Urothelium cell line (cell line): Measurements from ENCODE around the gene ITPK1.
"Not testable (repeated sequence)": the region's sequence is repeated elsewhere in the genome, so short reads cannot be mapped to it uniquely, and the experiment has no call there.

Experiments
- DNase-seq: peaks from one replicate; pipeline ENCODE4 v3.0.0; 2011; ENCODE audit warnings: low spot score, mixed read lengths
- FAIRE-seq: peaks from 2 replicates; lab custom pipeline; 2011; peaks lifted over from hg19 to GRCh38; lab: Jason Lieb, UNC

Gene ITPK1

DNA sequence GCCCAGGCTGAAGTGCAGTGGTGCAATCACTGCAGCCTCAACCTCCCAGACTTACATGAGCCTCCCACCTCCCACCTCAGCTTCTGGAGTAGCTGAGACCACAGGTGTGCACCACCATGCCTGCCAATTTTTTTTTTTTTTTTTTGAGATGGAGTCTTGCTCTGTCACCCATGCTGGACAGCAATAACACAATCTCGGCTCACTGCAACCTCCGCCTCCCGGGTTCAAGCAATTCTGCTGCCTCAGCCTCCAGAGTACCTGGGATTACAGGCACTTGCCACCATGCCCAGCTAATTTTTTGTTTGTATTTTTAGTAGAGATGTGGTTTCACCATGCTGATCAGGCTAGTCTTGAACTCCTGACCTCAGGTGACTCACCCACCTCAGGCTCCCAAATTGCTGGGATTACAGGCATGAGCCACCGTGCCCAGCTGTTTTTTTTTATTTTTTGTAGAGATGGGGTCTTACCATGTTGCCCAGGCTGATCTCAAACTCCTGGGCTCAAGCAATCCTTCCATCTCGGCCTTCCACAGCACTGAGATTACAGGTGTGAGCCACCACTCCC is 15.6 kb upstream of the ITPK1 start:
- DNase-seq, FAIRE-seq: not testable (repeated sequence)

GRCh38 chr14:93128725-93129459 is 13.2 kb upstream of the ITPK1 start:
- DNase-seq = no peak
- no peak for FAIRE-seq

DNA sequence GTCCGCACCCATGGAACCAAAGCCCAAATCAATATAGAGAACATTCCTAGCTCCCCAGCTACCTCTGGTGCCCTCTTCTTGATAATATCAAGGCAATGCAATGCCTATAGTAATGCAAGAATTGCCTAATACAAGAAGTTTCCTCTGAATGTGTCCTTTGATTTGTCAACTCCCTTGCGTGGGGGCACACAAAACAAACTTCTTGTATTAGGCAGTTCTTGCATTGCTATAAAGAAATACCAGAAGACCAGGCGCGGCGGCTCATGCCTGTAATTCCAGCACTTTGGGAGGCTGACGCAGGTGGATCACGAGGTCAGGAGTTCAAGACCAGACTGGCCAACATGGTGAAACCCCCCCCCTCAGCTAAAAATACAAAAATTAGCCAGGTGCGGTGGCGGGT is 10.4 kb upstream of the ITPK1 start:
- DNase-seq (no peak), FAIRE-seq (no peak)

DNA sequence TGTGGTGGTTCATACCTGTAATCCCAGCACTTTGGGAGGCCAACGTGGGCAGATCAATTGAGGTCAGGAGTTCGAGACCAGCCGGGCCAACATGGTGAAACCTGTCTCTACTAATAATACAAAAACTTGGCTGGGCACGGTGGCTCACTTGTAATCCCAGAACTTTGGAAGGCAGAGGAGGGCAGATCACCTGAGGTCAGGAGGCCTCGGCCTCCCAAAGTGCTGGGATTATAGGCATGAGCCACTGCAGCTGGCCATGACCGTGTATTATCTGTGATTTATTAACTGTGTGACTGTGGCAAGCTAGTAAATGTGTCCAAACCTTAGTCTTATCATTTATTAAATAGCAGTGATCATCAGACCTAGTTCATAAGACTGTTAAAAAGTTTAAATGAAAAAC is 7.1 kb upstream of the ITPK1 start:
- no peak for FAIRE-seq
- no peak for DNase-seq

DNA sequence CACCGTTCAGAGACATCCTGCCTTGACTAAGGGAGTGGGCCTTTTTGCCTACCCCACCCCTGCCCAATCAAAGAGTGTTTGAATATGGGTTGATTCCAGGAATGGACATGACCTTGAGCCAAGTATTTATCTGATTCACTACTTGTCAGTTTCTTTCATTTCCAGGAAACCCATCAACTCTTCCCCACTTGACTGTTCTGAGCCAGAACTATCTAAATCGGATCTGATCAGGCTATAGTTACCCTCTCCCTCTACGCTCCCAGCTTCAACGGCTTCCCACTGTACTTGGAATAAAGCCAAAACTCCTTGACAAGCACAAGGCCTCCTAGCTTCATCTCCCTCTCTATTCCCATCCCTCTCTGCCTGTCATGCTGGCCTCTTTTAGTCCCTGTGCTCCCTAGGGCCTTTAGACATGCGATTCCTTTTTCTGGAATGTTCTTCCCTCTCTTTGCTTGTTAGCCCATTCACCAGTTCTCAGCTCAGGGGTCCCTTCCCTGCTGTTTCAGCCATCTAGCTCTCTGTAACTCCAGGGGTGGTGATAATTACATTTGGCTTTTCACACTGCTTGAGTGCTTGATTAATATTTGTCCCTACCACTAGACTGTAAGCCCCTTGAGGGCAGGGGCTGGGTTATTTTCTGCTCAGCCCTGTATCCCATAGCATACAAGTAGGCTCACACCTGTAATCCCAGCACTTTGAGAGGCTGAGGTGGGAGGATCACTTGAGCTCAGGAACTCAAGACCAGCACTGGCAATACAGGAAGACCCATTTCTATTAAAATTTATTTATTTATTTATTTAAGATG is 5.5 kb upstream of the ITPK1 start:
- no peak for FAIRE-seq
- no peak for DNase-seq

DNA sequence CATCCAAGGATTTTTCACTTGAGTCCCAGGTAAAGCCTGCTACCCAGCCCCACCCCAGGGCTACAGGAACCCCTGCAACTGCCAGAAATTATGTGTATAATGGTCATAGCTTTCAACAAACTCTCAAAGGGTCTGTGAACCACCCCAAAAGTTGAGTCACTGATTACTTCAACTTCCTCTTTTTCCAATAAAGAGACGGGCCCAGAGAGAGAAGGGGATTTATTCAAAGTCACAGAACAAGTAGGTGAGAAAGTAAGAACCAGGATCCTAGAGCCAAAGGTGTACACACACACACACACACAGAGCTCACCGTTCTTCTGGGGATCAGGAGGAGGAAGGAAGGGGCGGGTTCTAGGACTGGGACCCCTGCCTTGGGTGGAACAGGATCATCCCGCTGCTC is 4.8 kb upstream of the ITPK1 start:
- FAIRE-seq (no peak), DNase-seq (no peak)

GRCh38 chr14:93116676-93117200 is 1.0 kb upstream of the ITPK1 start:
- FAIRE-seq (no peak), DNase-seq (no peak)

DNA sequence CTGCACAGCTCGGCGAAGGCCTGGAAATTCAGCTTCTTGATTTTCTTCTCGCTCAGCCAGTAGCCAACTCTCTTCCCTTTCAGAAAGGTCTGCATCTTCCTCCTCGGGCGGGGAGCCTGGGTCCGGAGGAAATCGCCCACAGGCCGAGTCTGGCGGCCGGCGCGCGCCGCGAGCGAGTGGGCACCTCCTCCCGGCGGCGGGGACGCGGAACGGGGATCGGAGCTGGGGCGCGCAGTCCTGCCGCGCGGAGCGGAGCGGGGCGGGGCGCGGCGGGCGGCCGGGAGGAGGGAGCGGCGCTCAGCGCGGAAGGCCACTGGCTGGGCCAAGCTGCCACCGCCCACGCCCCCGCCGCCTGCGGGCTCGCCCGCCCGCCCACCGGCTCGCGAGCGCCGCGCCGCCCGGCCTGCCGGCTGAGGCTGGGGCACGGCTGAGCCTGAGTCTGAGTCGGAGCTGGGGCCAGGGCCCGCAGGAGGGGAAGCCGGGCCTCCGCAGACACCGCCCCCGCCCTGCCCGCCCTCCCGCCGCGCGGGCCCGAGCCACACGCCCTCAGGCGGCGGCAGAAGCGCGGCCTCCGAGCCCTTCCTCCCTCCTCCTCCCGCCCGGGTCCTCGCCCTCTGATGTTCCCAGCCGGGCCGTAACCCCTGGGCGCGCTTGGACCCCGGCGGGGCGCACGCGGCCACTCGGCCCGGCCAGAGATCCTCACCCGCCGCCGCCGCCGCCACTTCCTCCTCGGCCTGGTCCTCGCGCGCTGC is 480 bp downstream of the ITPK1 start:
- DNase-seq (peak; percentile 86), FAIRE-seq (no peak)

DNA sequence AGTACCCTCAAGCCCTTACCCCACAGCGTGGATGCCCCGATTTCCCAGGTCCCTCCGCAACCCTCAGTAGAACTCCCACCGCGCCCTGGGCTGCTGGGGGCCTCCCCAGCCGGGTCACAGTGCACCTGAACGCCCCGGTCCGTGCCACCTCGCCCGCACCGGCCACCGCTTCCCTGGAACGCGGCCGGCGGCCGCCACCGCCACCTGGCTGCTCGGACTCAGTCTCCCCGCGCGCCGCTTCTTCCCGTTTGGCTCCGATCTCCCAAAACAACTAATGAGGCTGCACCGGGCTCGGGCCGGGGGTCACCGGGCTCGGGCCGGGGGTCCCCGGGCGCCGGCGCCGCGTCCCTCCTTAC is 1.0 kb downstream of the ITPK1 start:
- FAIRE-seq (no peak), DNase-seq (no peak)

GRCh38 chr14:93114068-93114710 is 1.5 kb downstream of the ITPK1 start:
- no peak for FAIRE-seq
- no peak for DNase-seq

DNA sequence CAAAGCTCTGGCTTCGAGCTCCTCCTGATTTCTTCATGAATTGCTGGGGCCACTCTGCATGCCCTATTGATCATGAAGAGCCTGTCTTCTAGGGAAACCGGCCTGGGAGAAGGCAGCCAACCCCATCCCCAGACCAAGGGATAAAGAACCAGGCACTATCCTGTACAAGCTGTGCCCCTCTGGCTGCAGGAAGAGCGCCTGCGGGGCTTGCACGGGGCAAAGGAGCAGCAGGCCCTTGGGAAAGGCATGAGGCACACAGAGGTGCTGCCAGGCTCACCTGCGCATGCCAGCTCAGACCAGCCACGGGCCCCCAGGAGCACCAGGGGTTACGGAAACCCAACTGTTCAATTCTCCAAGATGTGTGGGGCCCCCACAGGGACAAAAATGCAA is 2.1 kb downstream of the ITPK1 start:
- FAIRE-seq (no peak), DNase-seq (no peak)

- peak; percentile 50 for DNase-seq
- no peak for FAIRE-seq
Measured at GRCh38 chr14:93112891-93113677, 2.6 kb downstream of the ITPK1 start.

- not testable (repeated sequence) for DNase-seq, FAIRE-seq
Measured at GRCh38 chr14:93111541-93111940, 4.2 kb downstream of the ITPK1 start.

DNA sequence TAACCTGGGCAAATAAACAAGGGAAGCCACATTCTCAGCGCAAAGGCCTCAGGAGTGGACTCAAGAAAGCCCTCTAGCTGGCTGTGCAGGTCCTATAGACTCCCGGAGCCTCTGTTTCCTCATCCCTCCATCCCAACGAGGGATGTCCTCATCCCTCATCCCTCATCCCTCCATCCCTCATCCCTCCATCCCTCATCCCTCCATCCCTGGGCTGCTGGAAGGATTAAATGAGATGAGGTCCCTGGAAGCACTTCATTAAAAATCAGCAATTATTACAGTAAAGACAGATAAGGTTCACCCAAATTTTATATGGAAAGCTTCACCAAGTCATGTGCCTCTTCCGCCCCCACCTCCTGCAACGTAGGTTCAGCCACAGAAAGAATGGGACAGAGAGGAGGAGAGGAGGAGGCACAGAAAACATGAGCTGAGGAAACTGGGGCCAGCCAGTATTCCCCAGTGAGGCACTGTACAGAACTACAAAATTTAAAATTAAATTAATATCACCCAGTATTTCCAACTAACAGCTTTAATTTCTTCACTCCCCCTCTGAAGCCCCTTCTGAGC is 4.8 kb downstream of the ITPK1 start:
- no peak for DNase-seq
- FAIRE-seq = no peak

DNA sequence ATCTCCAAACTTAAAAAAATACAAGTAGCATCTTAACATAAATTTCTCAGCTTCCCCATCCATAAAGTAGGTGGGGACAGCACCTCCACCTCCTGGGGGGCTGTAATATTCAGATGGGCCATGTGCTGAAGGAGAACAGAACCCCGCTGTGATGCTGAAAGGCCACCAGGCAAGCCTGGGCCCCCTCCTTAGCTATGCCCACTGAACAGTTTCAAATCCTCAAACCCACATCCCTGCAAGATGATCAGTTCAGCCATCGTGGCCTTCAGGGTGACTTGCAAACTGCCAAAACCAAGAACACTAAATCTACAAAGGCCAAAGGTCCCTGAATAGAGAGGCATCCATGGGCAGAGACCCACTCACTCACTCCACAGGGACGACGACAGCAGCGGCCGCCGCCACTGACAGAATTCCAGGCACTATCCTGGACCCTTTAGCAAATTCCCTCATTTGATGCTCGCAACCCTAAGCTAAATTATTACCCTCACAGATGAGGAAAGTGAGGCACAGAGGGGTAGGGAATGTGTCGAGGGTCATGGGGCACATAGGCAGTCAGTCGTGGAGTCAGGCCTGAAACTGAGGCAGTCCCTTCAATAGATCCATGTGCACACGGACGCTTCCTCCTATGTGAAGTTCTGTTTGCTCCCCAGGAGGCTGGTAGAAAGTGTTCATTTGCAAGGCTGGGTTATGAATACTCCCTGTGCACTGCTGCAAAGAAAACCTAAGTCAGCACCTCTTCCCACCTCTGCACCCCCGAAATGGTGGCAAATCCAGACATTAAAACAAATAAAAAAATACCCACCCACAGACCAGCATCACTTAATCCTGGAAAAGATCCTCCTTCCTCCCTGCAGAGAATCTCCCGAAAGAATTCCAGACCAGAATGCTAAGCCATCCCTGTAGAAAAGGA is 5.9 kb downstream of the ITPK1 start:
- DNase-seq = no peak

DNA sequence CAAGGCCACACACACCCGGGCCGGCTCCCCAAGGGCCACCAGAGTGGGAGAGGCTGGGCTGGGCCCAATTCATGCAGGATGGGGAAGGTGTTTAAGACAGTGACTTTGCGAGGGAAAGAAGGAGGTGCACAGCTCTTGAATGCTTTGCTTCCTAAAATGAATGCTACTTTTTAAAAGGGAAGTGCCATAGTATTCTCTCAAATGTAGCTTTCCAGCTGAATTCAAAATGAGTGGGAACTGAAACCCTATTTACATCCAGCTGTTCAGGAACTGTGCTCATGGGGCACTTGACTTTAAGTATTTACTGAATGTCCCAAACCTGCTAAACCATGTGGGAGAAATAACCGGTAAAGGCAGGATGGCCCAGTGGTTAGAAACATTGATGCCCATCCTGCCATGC is 7.6 kb downstream of the ITPK1 start:
- DNase-seq = no peak

More for the DNA sequence above, 5.9 kb downstream of the ITPK1 start:
- no peak for FAIRE-seq

GRCh38 chr14:93107453-93107852 is 8.3 kb downstream of the ITPK1 start:
- DNase-seq = no peak
- no peak for FAIRE-seq

More for the DNA sequence above, 7.6 kb downstream of the ITPK1 start:
- FAIRE-seq = no peak

- DNase-seq (no peak), FAIRE-seq (no peak)
Measured at GRCh38 chr14:93106541-93107156, 9.1 kb downstream of the ITPK1 start.
